PC-3 (cell line): ENCODE measurements around the gene CAMK1D. TPM values are rescaled to one million over a fixed set of nuclear protein-coding genes. Genes with fewer than 3 reads are reported as not detected.
"Not testable (repeated sequence)": the region's sequence is repeated elsewhere in the genome, so short reads cannot be mapped to it uniquely, and the experiment has no call there.

Experiments used
- ATAC-seq: fragments of 200-7000 bp; cut with Tn5 transposase; 2 replicates; pipeline ENCODE4 v1.9.1; 2020; ENCODE audit warnings: mild to moderate bottlenecking, moderate library complexity
- BruUV-seq: library from RNA; stranded (reverse); fragments of 400-500 nt; replicated peaks from 2 replicates; lab custom pipeline; 2021; lab: Mats Ljungman, UMichigan
- CTCF ChIA-PET: fragments of 300-600 bp; sonication (Branson Sonifier 250); formaldehyde crosslinking; loops from one replicate; lab custom pipeline; 2022; ENCODE audit warnings: antibody characterized with exemption; lab: Charles Lee
- POLR2A ChIA-PET: fragments of 300-600 bp; sonication (Branson Sonifier 250); formaldehyde crosslinking; loops from one replicate; lab custom pipeline; 2022; ENCODE audit warnings: antibody characterized with exemption; ENCODE audit not compliant: unreplicated experiment; lab: Charles Lee
- DNase-seq: peaks from one replicate; pipeline ENCODE4 v3.0.0-alpha.2; 2015
- H2AFZ ChIP-seq: fragments of 300-600 bp; sonication (generic); 2 replicates; pipeline ENCODE4 v1.6.0; 2016; ENCODE audit warnings: antibody characterized with exemption, low read length
- H3F3A ChIP-seq: fragments of 300-600 bp; sonication (generic); one replicate; pipeline ENCODE4 v1.6.0; 2017; ENCODE audit warnings: antibody characterized with exemption, low read length, control low read depth, mild to moderate bottlenecking; ENCODE audit not compliant: unreplicated experiment
- H3K27ac ChIP-seq: fragments of 300-600 bp; sonication (generic); 2 replicates; pipeline ENCODE4 v1.5.1; 2016; ENCODE audit warnings: mild to moderate bottlenecking, low read length
- H3K27me3 ChIP-seq: fragments of 300-600 bp; sonication (generic); 2 replicates; pipeline ENCODE4 v1.6.1; 2016; ENCODE audit warnings: low read length, mixed read lengths
- H3K36me3 ChIP-seq: fragments of 300-600 bp; sonication (generic); 2 replicates; pipeline ENCODE4 v1.6.1; 2016; ENCODE audit warnings: low read depth, mixed run types, low read length, mixed read lengths
- H3K4me1 ChIP-seq: fragments of 300-600 bp; sonication (generic); 2 replicates; pipeline ENCODE4 v1.5.1; 2016; ENCODE audit warnings: low read length; ENCODE audit not compliant: insufficient read depth
- H3K4me2 ChIP-seq: fragments of 300-600 bp; sonication (generic); 2 replicates; pipeline ENCODE4 v1.6.0; 2016; ENCODE audit warnings: low read length
- H3K4me3 ChIP-seq: fragments of 300-600 bp; sonication (generic); 2 replicates; pipeline ENCODE4 v1.5.1; 2016; ENCODE audit warnings: mild to moderate bottlenecking, low read length, mixed read lengths
- H3K79me2 ChIP-seq: fragments of 300-600 bp; sonication (generic); 2 replicates; pipeline ENCODE4 v1.6.1; 2017; ENCODE audit warnings: low read length, mixed read lengths
- H3K9ac ChIP-seq: fragments of 300-600 bp; sonication (generic); 2 replicates; pipeline ENCODE4 v1.6.0; 2016; ENCODE audit warnings: mild to moderate bottlenecking, low read length
- H3K9me2 ChIP-seq: fragments of 300-600 bp; sonication (generic); replicated peaks from 2 replicates; pipeline ENCODE4 v1.6.1; 2016; ENCODE audit warnings: mixed run types, low read length, mixed read lengths
- H3K9me3 ChIP-seq: fragments of 300-600 bp; sonication (generic); 2 replicates; pipeline ENCODE4 v1.6.1; 2016; ENCODE audit warnings: low read length, mixed read lengths
- H4K20me1 ChIP-seq: fragments of 300-600 bp; sonication (generic); 2 replicates; pipeline ENCODE4 v1.6.1; 2016; ENCODE audit warnings: low read length, mixed read lengths
- CTCF ChIP-seq: fragments of 300-600 bp; sonication (generic); conservative IDR thresholded peaks from 2 replicates; pipeline ENCODE4 v1.5.1; 2017; ENCODE audit warnings: antibody characterized with exemption, low read depth, mild to moderate bottlenecking, low read length
- EZH2 ChIP-seq: fragments of 300-600 bp; sonication (generic); IDR thresholded peaks from one replicate; pipeline ENCODE4 v1.6.1; 2017; ENCODE audit warnings: antibody characterized with exemption, mild to moderate bottlenecking, low read length; ENCODE audit not compliant: unreplicated experiment
- EZH2phosphoT487 ChIP-seq: fragments of 300-600 bp; sonication (generic); IDR thresholded peaks from 2 replicates; pipeline ENCODE4 v1.6.1; 2018; ENCODE audit warnings: mild to moderate bottlenecking, antibody characterized with exemption, low read length, borderline replicate concordance
- intact Hi-C: fragments of 100-400 bp; cut with micrococcal nuclease; formaldehyde crosslinking; loops from 2 replicates; pipeline ENCODE4 v1.9.0; 2023
- total RNA-seq: library from RNA; depleted of rRNA; stranded (reverse); fragments of >200 nt; gene quantifications from 2 replicates; pipeline ENCODE4 v1.2.3, GENCODE V29; 2014

CAMK1D gene
- total RNA-seq, 1 experiment from 2014 or later, result 1.3 TPM

GRCh38 chr10:12434277-12434676 is 84.9 kb downstream of the CAMK1D start:
- TF ChIP-seq EZH2 (no peak), EZH2phosphoT487 (no peak), CTCF (no peak)
- no peak overlapping the region for H3K4me2 ChIP-seq
- H3K4me3 ChIP-seq, result no peak overlapping the region
- H3K27ac ChIP-seq, result no peak overlapping the region
- no peak overlapping the region for H2AFZ ChIP-seq
- H3K36me3 ChIP-seq, result no peaks in the 10 kb centered on the region
- H3K9ac ChIP-seq, result no peak overlapping the region
- H3K9me2 ChIP-seq, result no peaks in the 10 kb centered on the region
- H4K20me1 ChIP-seq, result no peaks in the 10 kb centered on the region
- ChIA-PET CTCF (no interaction called here), POLR2A (no interaction called here)
- no peaks in the 10 kb centered on the region for H3K4me1 ChIP-seq
- DNase-seq (no peak), ATAC-seq (no peak)
- intact Hi-C loops, result no loop called here
- H3F3A ChIP-seq, result no peaks in the 10 kb centered on the region
- no peaks in the 10 kb centered on the region for H3K9me3 ChIP-seq
- BruUV-seq, result no TSS peak
- H3K79me2 ChIP-seq, result no peaks in the 10 kb centered on the region
- H3K27me3 ChIP-seq, result no peaks in the 10 kb centered on the region

- H3K9ac ChIP-seq, H3K9me2 ChIP-seq, H3K4me2 ChIP-seq, H2AFZ ChIP-seq, H4K20me1 ChIP-seq, intact Hi-C loops, H3K27me3 ChIP-seq, CTCF ChIA-PET, DNase-seq, H3K27ac ChIP-seq, H3K79me2 ChIP-seq, H3K9me3 ChIP-seq, H3F3A ChIP-seq, POLR2A ChIA-PET, ATAC-seq, H3K4me1 ChIP-seq, BruUV-seq, H3K36me3 ChIP-seq, H3K4me3 ChIP-seq: not testable (repeated sequence)
Measured at GRCh38 chr10:12434677-12435076, 85.3 kb downstream of the CAMK1D start.

DNA sequence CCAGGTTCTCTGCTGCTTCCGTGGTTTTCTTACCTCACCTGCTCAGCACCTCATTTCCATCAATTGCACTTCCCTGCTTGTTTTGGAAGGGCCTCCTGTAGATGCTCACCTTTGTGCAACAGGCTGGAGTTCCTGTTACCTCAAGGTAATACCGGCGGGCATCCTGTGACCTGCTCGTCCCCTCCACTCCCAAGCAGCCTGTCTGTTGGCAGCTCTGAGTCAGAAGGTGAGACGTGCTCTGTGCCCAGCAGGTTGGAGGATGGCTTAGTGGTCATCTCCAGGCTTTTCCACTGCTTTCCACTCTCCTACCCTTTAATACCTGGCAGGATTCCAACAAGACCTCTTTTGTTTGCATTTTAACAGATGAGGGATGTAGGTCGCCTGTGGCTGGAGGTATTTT is 86.0 kb downstream of the CAMK1D start:
- intact Hi-C loops, result no loop called here
- CTCF ChIA-PET, result interaction anchor here (0.6 kb wide), 1 partner anchor 467 kb away, joined by 7 read pairs; no protein-coding TSS in a partner anchor
- H3K4me3 ChIP-seq, result no peak overlapping the region

More for the DNA sequence above, 86.0 kb downstream of the CAMK1D start:
- no peaks in the 10 kb centered on the region for H3K79me2 ChIP-seq
- H3F3A ChIP-seq, result no peaks in the 10 kb centered on the region
- no peaks in the 10 kb centered on the region for H3K9me3 ChIP-seq
- no peak for TF ChIP-seq EZH2phosphoT487
- TF ChIP-seq CTCF, result no peak
- no peak for TF ChIP-seq EZH2
- H2AFZ ChIP-seq, result no peak overlapping the region
- no peak overlapping the region for H3K4me2 ChIP-seq
- H3K36me3 ChIP-seq, result no peaks in the 10 kb centered on the region
- H4K20me1 ChIP-seq, result no peaks in the 10 kb centered on the region
- no peak overlapping the region for H3K9ac ChIP-seq
- no peak for ATAC-seq
- H3K27me3 ChIP-seq, result no peaks in the 10 kb centered on the region
- no TSS peak for BruUV-seq
- POLR2A ChIA-PET, result no interaction called here
- peak; percentile 6 for DNase-seq
- H3K27ac ChIP-seq, result no peak overlapping the region
- H3K9me2 ChIP-seq, result no peaks in the 10 kb centered on the region
- H3K4me1 ChIP-seq, result no peaks in the 10 kb centered on the region
